Mucosa of rectum (tissue), 2 donors: ENCODE measurements around the gene ADGRL3.
A peak's percentile ranks its signal among the peaks of the same experiment; 100 is the strongest.

Source experiments
- H3K27ac ChIP-seq, 2 donors: one replicate each; pipeline ENCODE4 v1.7.0; 2013; ENCODE audit warnings: inconsistent platforms in 2 of 2, low read depth in 2 of 2, low read length in 2 of 2
- H3K27me3 ChIP-seq, 2 donors: one replicate each; pipeline ENCODE4 v1.7.0; 2013; ENCODE audit warnings: low read length in 2 of 2; ENCODE audit not compliant: control insufficient read depth in 2 of 2, insufficient read depth in 2 of 2
- H3K36me3 ChIP-seq, 2 donors: one replicate each; pipeline ENCODE4 v1.7.0; 2013; ENCODE audit warnings: low read length in 2 of 2; ENCODE audit not compliant: control insufficient read depth in 2 of 2, insufficient read depth in 2 of 2
- H3K4me1 ChIP-seq, 2 donors: one replicate each; pipeline ENCODE4 v1.7.0; 2013; ENCODE audit warnings: low read length in 2 of 2, mild to moderate bottlenecking in 1 of 2; ENCODE audit not compliant: control insufficient read depth in 2 of 2, insufficient read depth in 2 of 2
- H3K4me3 ChIP-seq, 2 donors: one replicate each; pipeline ENCODE4 v1.7.0; 2013; ENCODE audit warnings: low read length in 2 of 2
- H3K9ac ChIP-seq, 2 donors: one replicate each; pipeline ENCODE4 v1.7.0; 2013; ENCODE audit warnings: low read length in 2 of 2, low read depth in 1 of 2, mild to moderate bottlenecking in 1 of 2
- H3K9me3 ChIP-seq, 2 donors: one replicate each; pipeline ENCODE4 v1.7.0; 2013; ENCODE audit warnings: low read length in 2 of 2; ENCODE audit not compliant: control insufficient read depth in 2 of 2
- donor health status: healthy.
- donor health status: Normal muscosa, but diverticular disease.

ADGRL3 gene

DNA sequence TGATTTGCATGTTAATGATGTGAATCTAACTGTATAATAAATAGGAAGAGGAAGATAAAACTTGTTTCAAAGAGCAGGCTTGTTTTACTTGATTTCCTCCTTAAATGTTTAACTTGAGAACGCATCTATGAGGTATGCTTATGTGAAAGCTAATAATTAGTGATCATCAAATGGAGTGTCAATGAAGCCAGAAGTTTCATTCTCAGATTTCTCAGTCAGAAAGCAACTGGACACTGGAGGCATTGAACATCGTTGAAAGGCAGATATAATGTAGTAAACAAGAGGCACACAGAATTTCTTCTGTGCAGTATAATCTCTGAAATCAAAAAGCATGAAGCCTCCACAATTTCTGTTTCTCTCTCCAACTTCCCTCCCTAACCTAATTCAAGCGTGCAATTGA, 672.9 kb downstream of the ADGRL3 start:
- no peaks in the 10 kb centered on the region for H3K4me1 ChIP-seq
- H3K9me3 ChIP-seq, result no peaks in the 10 kb centered on the region
- no peaks in the 10 kb centered on the region for H3K36me3 ChIP-seq
- no peak overlapping the region for H3K4me3 ChIP-seq
- no peak overlapping the region for H3K9ac ChIP-seq
- no peak overlapping the region for H3K27ac ChIP-seq
- H3K27me3 ChIP-seq, result no peaks in the 10 kb centered on the region

DNA sequence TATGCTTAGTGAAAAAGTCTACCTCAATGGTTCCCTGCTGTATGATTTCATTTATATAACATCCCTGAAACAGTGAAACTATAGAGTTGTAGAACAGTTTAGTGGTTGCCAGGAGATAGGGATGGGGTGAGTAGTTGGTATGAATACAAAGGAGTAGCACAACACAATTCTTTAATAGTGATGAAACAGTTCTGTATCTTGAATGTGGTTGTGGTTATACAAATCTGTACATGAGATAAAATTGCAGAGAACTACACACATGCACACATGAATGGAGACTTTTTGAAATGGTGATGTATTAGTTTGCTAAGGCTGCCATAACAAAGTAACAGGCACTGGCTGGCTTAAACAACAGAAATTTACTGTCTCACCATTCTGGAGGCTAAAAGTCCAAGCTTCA, 677.1 kb downstream of the ADGRL3 start:
- no peaks in the 10 kb centered on the region for H3K27me3 ChIP-seq
- no peak overlapping the region for H3K9ac ChIP-seq
- H3K9me3 ChIP-seq, result no peaks in the 10 kb centered on the region
- no peak overlapping the region for H3K27ac ChIP-seq
- no peaks in the 10 kb centered on the region for H3K4me1 ChIP-seq
- no peaks in the 10 kb centered on the region for H3K36me3 ChIP-seq
- no peak overlapping the region for H3K4me3 ChIP-seq

DNA sequence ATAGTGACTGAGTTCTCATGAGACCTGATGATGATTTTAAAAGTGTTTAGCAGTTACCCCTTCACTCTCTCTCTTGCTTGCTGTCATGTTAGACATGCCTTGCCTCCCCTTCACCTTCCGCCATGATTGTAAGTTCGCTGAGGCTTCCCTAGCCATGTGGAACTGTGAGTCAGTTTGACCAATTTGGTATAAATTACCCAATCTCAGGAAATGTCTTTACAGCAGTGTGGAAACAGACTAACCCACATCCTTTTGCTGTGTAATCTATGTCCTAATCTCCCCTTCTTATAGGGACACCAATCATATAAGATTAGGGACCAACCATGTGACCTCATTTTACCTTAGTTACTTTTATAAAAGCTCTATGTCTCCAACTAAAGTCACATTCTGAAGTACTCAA, 677.8 kb downstream of the ADGRL3 start:
- Histone ChIP-seq H3K4me3 (no peak overlapping the region), H3K9me3 (no peaks in the 10 kb centered on the region), H3K9ac (no peak overlapping the region), H3K4me1 (no peaks in the 10 kb centered on the region), H3K27me3 (no peaks in the 10 kb centered on the region), H3K27ac (no peak overlapping the region), H3K36me3 (no peaks in the 10 kb centered on the region)

DNA sequence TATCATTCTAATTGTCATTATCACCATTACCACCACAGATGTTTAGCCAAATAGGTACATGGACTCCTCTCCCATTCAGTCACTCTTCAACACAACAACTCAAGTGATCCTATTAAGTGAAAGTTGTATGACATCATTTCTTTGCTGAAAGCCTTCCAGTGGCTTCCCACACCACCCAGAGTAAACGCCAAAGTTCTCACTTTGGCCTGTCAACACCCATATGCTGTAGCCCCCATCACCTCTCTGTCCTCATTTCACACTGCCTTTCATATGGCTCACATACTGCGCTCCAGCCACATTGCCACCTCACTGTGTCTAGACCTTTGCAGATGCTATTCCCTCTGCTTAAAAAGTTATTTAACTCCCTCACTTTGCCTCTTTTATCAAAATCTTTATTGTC, 682.3 kb downstream of the ADGRL3 start:
- Histone ChIP-seq H3K9me3 (no peaks in the 10 kb centered on the region), H3K9ac (no peak overlapping the region), H3K27me3 (no peaks in the 10 kb centered on the region), H3K36me3 (no peaks in the 10 kb centered on the region), H3K4me1 (no peaks in the 10 kb centered on the region), H3K4me3 (no peak overlapping the region), H3K27ac (no peak overlapping the region)

DNA sequence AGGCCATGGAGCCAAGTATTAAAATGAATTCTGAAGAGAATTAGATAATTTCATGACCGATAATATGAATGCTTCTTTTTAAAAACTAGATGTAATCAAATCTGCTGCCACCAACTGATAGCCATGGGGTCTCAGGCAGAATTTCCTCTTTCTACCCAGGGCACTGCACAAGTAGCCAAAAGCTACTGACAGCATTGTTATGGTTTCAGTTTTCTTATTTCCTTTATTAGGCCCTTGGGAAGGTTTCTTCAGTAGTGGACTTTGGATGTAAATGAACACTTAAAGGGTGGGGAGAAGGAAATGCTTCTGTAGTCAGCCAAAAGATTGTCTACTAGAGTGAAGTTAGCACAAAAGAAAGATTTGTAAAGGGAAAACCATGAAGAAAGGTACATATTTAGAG, 686.0 kb downstream of the ADGRL3 start:
- Histone ChIP-seq H3K9me3 (no peaks in the 10 kb centered on the region), H3K36me3 (no peaks in the 10 kb centered on the region), H3K4me1 (no peaks in the 10 kb centered on the region), H3K9ac (peak overlapping the region in 1 of 2 donors; percentile 24), H3K27ac (peak overlapping the region; percentile 19 to 73), H3K4me3 (peak overlapping the region; percentile 46 to 51), H3K27me3 (no peaks in the 10 kb centered on the region)

DNA sequence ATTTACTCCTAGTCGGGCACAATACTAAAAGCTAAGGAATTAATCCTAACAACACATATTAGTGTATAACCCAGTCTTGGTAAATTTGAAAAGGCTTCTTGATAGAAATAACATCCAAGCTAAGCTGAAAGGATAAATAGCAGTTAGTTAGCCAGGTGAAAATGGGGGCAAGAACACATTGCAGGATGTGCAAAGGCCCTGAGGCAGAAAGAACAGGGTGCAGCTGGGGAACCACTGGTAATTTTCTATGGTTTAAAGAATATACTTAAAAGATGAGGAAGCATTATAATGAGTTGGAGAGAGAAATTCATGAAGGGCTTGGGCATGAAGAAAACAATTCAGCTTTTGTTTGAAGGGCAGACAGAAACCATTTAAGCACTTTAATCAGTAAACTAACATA, 689.0 kb downstream of the ADGRL3 start:
- no peaks in the 10 kb centered on the region for H3K9me3 ChIP-seq
- no peak overlapping the region for H3K27ac ChIP-seq
- H3K9ac ChIP-seq, result no peak overlapping the region
- H3K27me3 ChIP-seq, result no peaks in the 10 kb centered on the region
- no peaks in the 10 kb centered on the region for H3K4me1 ChIP-seq
- no peak overlapping the region for H3K4me3 ChIP-seq
- no peaks in the 10 kb centered on the region for H3K36me3 ChIP-seq

DNA sequence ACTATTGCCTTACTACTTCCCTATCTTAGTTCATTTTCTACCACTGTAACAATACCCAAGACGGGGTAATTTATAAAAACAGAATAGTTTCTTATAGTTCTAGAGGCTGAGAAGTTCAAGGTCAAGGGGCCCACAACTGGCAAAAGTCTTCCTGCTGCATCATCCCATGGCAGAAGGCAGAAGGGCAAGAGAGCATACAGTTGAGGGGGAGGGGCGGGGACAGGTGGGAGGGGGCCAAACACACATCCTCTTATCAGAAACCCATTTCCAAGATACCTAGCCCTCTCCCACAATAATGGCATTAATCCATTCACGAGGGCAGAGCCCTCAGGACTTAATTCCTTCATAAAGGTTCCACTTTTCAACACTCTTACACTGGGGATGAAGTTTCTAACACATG, 690.2 kb downstream of the ADGRL3 start:
- no peak overlapping the region for H3K4me3 ChIP-seq
- H3K27me3 ChIP-seq, result no peaks in the 10 kb centered on the region
- H3K9me3 ChIP-seq, result no peaks in the 10 kb centered on the region
- no peak overlapping the region for H3K27ac ChIP-seq
- no peak overlapping the region for H3K9ac ChIP-seq
- H3K4me1 ChIP-seq, result no peaks in the 10 kb centered on the region
- no peaks in the 10 kb centered on the region for H3K36me3 ChIP-seq

DNA sequence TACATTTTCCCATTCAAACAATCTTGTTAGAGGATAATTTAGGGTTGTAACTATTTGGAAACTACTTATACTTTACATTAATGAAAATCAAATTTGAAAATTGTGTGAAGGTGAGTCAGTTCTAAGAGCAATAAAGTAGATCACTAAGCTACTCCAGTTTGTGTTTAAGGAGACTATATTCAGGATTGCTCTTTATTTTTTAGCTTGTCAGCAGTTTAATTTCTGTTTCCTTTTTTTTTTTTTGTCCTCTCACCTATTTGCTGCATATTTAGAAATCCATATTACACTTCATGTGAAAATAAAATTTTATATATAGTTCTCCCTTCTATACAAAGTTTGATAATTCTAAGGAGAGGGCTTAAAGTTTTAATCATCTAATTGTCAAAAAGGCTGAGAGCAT, 691.8 kb downstream of the ADGRL3 start:
- H3K4me1 ChIP-seq, result no peaks in the 10 kb centered on the region
- no peak overlapping the region for H3K27ac ChIP-seq
- H3K27me3 ChIP-seq, result no peaks in the 10 kb centered on the region
- no peaks in the 10 kb centered on the region for H3K9me3 ChIP-seq
- H3K36me3 ChIP-seq, result no peaks in the 10 kb centered on the region
- H3K4me3 ChIP-seq, result no peak overlapping the region
- no peak overlapping the region for H3K9ac ChIP-seq

DNA sequence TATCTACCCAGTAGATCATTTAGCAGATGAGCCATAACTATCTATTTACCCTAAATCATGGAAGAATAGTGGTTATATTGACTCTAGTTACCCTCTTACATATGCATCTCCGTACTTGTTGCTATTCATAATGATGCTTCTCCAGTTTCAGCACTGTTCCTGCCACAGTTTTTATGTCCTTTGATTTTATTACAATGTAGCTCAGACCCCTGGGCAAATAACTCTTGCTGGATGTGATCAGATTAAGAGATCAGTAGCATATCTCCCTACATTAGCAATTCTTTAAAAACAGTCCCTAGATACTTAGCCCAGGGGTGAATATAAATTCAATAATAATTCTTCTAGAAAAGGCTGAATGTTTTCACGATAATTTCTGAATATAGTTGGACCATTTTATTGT, 696.5 kb downstream of the ADGRL3 start:
- Histone ChIP-seq H3K36me3 (no peaks in the 10 kb centered on the region), H3K9me3 (no peaks in the 10 kb centered on the region), H3K27ac (no peak overlapping the region), H3K4me1 (no peaks in the 10 kb centered on the region), H3K27me3 (no peaks in the 10 kb centered on the region), H3K4me3 (no peak overlapping the region), H3K9ac (no peak overlapping the region)

DNA sequence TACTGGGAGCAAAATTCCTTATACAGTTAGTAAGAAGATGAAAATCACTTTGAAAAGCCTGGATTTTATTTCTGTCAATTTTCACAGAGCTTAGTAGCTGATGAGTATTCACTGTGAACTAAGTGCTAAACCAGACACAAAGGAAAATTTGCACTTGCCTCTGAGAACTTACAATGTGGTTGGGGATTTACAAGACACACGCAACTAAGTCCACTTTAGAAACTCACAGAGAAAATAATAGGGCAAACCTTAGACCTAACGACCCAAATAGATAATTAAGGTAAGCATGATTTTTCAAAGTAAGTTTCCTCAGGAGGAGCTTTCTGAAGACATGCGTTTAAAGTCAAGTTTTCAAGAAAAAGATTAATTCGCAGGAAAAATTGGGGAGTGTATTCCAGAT, 708.9 kb downstream of the ADGRL3 start:
- H3K27ac ChIP-seq, result no peak overlapping the region
- no peak overlapping the region for H3K4me3 ChIP-seq
- H3K27me3 ChIP-seq, result no peaks in the 10 kb centered on the region
- no peaks in the 10 kb centered on the region for H3K4me1 ChIP-seq
- no peak overlapping the region for H3K9ac ChIP-seq
- no peaks in the 10 kb centered on the region for H3K9me3 ChIP-seq
- no peaks in the 10 kb centered on the region for H3K36me3 ChIP-seq

DNA sequence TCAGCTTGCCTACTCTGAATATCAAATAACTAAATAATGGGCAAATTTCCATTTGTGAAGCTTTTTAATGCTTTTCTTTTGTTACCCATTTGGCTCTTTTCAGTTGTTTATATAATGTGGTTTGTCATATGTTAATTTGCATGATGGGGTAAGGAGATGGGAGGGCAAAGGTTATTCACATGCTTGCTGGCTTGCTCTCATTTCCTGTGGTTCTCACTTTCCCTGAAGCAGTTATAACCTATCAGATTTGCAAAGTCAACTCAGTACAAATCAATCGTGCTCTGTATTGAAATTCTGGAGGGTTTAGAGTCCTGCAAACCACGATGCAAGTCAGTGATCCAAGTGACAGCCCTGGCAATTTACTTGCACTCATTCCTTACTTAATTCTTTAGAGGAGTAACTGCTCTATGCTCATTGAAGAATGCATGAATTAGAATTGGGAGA, 711.2 kb downstream of the ADGRL3 start:
- no peak overlapping the region for H3K27ac ChIP-seq
- H3K4me1 ChIP-seq, result no peaks in the 10 kb centered on the region
- H3K4me3 ChIP-seq, result no peak overlapping the region
- H3K9me3 ChIP-seq, result no peaks in the 10 kb centered on the region
- H3K9ac ChIP-seq, result no peak overlapping the region
- no peaks in the 10 kb centered on the region for H3K27me3 ChIP-seq
- no peaks in the 10 kb centered on the region for H3K36me3 ChIP-seq
